ENCODE data around the gene ZNF423.

DNA sequence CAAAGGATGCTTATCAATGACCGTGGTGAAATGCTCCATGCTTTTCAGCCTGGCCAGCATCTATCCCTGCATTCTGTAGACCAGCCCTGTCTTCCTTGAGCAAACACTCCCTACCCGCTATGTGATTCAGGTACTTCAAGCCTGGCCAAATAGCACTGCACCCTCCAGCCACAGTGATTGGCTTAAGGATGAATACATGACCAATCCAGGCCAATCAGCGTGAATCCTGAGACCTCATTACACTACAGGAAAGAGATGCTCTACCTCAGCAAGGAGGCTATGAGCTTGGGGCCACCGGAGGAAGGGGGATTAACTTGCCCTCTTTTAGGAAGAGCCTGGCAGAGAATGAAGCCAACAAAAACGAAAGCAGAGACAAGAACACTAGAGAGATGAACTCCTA is 162.5 kb downstream of the ZNF423 start:
- TF ChIP-seq, protein P1, sequence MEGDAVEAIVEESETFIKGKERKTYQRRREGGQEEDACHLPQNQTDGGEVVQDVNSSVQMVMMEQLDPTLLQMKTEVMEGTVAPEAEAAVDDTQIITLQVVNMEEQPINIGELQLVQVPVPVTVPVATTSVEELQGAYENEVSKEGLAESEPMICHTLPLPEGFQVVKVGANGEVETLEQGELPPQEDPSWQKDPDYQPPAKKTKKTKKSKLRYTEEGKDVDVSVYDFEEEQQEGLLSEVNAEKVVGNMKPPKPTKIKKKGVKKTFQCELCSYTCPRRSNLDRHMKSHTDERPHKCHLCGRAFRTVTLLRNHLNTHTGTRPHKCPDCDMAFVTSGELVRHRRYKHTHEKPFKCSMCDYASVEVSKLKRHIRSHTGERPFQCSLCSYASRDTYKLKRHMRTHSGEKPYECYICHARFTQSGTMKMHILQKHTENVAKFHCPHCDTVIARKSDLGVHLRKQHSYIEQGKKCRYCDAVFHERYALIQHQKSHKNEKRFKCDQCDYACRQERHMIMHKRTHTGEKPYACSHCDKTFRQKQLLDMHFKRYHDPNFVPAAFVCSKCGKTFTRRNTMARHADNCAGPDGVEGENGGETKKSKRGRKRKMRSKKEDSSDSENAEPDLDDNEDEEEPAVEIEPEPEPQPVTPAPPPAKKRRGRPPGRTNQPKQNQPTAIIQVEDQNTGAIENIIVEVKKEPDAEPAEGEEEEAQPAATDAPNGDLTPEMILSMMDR (IDR thresholded peaks at IDR 0.05) = no peak
- no peak for TF ChIP-seq POLR2A (IDR thresholded peaks at IDR 0.05)

Data from lower leg skin (tissue), 3 donors.